Measurements from ENCODE around the gene XPNPEP2. TPM values are rescaled to one million over a fixed set of nuclear protein-coding genes. Genes with fewer than 3 reads are reported as not detected.

XPNPEP2 gene
- total RNA-seq, 1 experiment from 2014 or later = 0.10 TPM

- DNase-seq = no peak
- Histone ChIP-seq H3K4me3 (ENCODE audit: insufficient read depth, low read depth, low read length) (no peak overlapping the region), H3K27me3 (ENCODE audit: control insufficient read depth, insufficient read depth, low read length) (no peaks in the 10 kb centered on the region), H3K36me3 (replicated peaks; ENCODE audit: control insufficient read depth, insufficient read depth, low read length) (peaks cover 6% of the 10 kb centered on the region)
These were observed 64.1 kb downstream of the XPNPEP2 start for GRCh38 chrX:129802863-129803262.

GRCh38 chrX:129804806-129805205 lies 66.0 kb downstream of the XPNPEP2 start:
- H3K36me3 ChIP-seq (replicated peaks; ENCODE audit: control insufficient read depth, insufficient read depth, low read length) = peaks cover 7% of the 10 kb centered on the region
- H3K4me3 ChIP-seq (ENCODE audit: insufficient read depth, low read depth, low read length) = no peak overlapping the region
- no peaks in the 10 kb centered on the region for H3K27me3 ChIP-seq (ENCODE audit: control insufficient read depth, insufficient read depth, low read length)
- DNase-seq = no peak

- H3K36me3 ChIP-seq (replicated peaks; ENCODE audit: control insufficient read depth, insufficient read depth, low read length) = peaks cover 10% of the 10 kb centered on the region
- no peaks in the 10 kb centered on the region for H3K27me3 ChIP-seq (ENCODE audit: control insufficient read depth, insufficient read depth, low read length)
- no peak overlapping the region for H3K4me3 ChIP-seq (ENCODE audit: insufficient read depth, low read depth, low read length)
- no peak for DNase-seq
These were observed 69.5 kb downstream of the XPNPEP2 start for GRCh38 chrX:129808158-129808828.

GRCh38 chrX:129808829-129809796 lies 70.3 kb downstream of the XPNPEP2 start:
- no peak for DNase-seq
- Histone ChIP-seq H3K27me3 (ENCODE audit: control insufficient read depth, insufficient read depth, low read length) (no peaks in the 10 kb centered on the region), H3K4me3 (ENCODE audit: insufficient read depth, low read depth, low read length) (no peak overlapping the region), H3K36me3 (replicated peaks; ENCODE audit: control insufficient read depth, insufficient read depth, low read length) (peaks cover 13% of the 10 kb centered on the region)

- DNase-seq = no peak
- Histone ChIP-seq H3K4me3 (ENCODE audit: insufficient read depth, low read depth, low read length) (no peak overlapping the region), H3K36me3 (replicated peaks; ENCODE audit: control insufficient read depth, insufficient read depth, low read length) (peaks cover 11% of the 10 kb centered on the region), H3K27me3 (ENCODE audit: control insufficient read depth, insufficient read depth, low read length) (no peaks in the 10 kb centered on the region)
These were observed 75.0 kb downstream of the XPNPEP2 start for GRCh38 chrX:129813662-129814368.

- Histone ChIP-seq H3K27me3 (ENCODE audit: control insufficient read depth, insufficient read depth, low read length) (no peaks in the 10 kb centered on the region), H3K36me3 (replicated peaks; ENCODE audit: control insufficient read depth, insufficient read depth, low read length) (peaks cover 6% of the 10 kb centered on the region), H3K4me3 (ENCODE audit: insufficient read depth, low read depth, low read length) (no peak overlapping the region)
- DNase-seq = no peak
These were observed 79.3 kb downstream of the XPNPEP2 start for GRCh38 chrX:129818123-129818522.

Other genes starting within 250 kb of the XPNPEP2 start
- gene SMARCA1, start 215.5 kb upstream of the XPNPEP2 start, total RNA-seq (2014; rRNA removed; shearing (Covaris generic)) = 56.8 and 79.1 TPM in 2 replicates
- 22.4 and 27.1 TPM in 2 replicates for gene OCRL, start 198.7 kb upstream of the XPNPEP2 start, total RNA-seq (2014; rRNA removed; shearing (Covaris generic))
- gene APLN, start 84.0 kb upstream of the XPNPEP2 start, total RNA-seq (2014; rRNA removed; shearing (Covaris generic)) = 0.38 and 0.44 TPM in 2 replicates
- not detected in 2 replicates for gene SASH3, start 41.0 kb downstream of the XPNPEP2 start, total RNA-seq (2014; rRNA removed; shearing (Covaris generic))
- 44.2 and 48.7 TPM in 2 replicates for gene ZDHHC9, start 104.9 kb downstream of the XPNPEP2 start, total RNA-seq (2014; rRNA removed; shearing (Covaris generic))
- gene UTP14A, start 167.2 kb downstream of the XPNPEP2 start, total RNA-seq (2014; rRNA removed; shearing (Covaris generic)) = 16.2 and 16.3 TPM in 2 replicates
- 2.4 and 2.5 TPM in 2 replicates for gene BCORL1, start 243.7 kb downstream of the XPNPEP2 start, total RNA-seq (2014; rRNA removed; shearing (Covaris generic))